ENCODE data around the gene PKP3.

- no peak for TF ChIP-seq POLR2AphosphoS5 (IDR thresholded peaks at IDR 0.05)
- no peak for TF ChIP-seq CTCF (IDR thresholded peaks at IDR 0.05)
- TF ChIP-seq POLR2A (IDR thresholded peaks at IDR 0.05): no peak
- TF ChIP-seq EP300 (IDR thresholded peaks at IDR 0.05): no peak
These were observed 58.3 kb downstream of the PKP3 start for GRCh38 chr11:452203-452744.

Measured in upper lobe of left lung (tissue), 4 donors.